Measurements from ENCODE around the gene NANS. TPM values are rescaled to one million over a fixed set of nuclear protein-coding genes. Genes with fewer than 3 reads are reported as not detected.

NANS gene
- total RNA-seq, 1 experiment from 2014 or later: 57.9 TPM

DNA sequence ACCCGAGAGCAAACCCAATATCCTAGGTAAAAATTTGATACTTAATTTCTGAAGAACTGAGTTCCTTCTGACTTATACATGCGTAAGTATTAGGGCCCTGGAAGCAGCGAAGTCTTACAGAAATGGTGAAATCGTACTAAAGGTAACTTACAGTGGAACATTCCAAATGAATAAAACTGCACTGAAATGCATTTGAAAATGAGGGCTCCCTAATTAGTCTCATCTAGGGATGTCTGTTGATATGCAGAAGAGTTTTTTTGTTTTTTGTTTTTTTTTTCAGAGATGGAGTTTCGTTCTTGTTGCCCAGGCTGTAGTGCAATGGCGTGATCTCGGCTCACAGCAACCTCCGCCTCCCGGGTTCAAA lies 10.4 kb upstream of the NANS start (continued):
- TF ChIP-seq, protein P1, sequence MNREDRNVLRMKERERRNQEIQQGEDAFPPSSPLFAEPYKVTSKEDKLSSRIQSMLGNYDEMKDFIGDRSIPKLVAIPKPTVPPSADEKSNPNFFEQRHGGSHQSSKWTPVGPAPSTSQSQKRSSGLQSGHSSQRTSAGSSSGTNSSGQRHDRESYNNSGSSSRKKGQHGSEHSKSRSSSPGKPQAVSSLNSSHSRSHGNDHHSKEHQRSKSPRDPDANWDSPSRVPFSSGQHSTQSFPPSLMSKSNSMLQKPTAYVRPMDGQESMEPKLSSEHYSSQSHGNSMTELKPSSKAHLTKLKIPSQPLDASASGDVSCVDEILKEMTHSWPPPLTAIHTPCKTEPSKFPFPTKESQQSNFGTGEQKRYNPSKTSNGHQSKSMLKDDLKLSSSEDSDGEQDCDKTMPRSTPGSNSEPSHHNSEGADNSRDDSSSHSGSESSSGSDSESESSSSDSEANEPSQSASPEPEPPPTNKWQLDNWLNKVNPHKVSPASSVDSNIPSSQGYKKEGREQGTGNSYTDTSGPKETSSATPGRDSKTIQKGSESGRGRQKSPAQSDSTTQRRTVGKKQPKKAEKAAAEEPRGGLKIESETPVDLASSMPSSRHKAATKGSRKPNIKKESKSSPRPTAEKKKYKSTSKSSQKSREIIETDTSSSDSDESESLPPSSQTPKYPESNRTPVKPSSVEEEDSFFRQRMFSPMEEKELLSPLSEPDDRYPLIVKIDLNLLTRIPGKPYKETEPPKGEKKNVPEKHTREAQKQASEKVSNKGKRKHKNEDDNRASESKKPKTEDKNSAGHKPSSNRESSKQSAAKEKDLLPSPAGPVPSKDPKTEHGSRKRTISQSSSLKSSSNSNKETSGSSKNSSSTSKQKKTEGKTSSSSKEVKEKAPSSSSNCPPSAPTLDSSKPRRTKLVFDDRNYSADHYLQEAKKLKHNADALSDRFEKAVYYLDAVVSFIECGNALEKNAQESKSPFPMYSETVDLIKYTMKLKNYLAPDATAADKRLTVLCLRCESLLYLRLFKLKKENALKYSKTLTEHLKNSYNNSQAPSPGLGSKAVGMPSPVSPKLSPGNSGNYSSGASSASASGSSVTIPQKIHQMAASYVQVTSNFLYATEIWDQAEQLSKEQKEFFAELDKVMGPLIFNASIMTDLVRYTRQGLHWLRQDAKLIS (CRISPR knock-in tag; IDR thresholded peaks at IDR 0.05; ENCODE audit: borderline replicate concordance): no peak
- no peak for TF ChIP-seq ATF3 (CRISPR knock-in tag; conservative IDR thresholded peaks at IDR 0.05)

GRCh38 chr9:98047002-98047401 lies 9.5 kb upstream of the NANS start:
- Mint-ChIP-seq H3K4me1 (no peaks in the 10 kb centered on the region), H3K4me3 (no peak overlapping the region), H3K36me3 (no peaks in the 10 kb centered on the region), H3K9me3 (no peaks in the 10 kb centered on the region), H3K27ac (no peak overlapping the region), H3K27me3 (ENCODE audit: low read depth) (peaks cover 12% of the 10 kb centered on the region)
- DNase-seq (ENCODE audit: low spot score) (no peak), ATAC-seq (no peak)
- ChIA-PET CTCF (interaction anchor here (1.0 to 1.8 kb wide), 2 partner anchors 9 to 12 kb away, joined by 5 to 8 read pairs; partner anchors contain the start of gene NANS), POLR2A (no interaction called here)
- no peak for TF ChIP-seq ZNF425 (CRISPR knock-in tag; conservative IDR thresholded peaks at IDR 0.05)
- no peak for TF ChIP-seq ZNF416 (CRISPR knock-in tag; IDR thresholded peaks at IDR 0.05)
- TF ChIP-seq SOX15 (CRISPR knock-in tag; IDR thresholded peaks at IDR 0.05): no peak
- TF ChIP-seq, protein P2, sequence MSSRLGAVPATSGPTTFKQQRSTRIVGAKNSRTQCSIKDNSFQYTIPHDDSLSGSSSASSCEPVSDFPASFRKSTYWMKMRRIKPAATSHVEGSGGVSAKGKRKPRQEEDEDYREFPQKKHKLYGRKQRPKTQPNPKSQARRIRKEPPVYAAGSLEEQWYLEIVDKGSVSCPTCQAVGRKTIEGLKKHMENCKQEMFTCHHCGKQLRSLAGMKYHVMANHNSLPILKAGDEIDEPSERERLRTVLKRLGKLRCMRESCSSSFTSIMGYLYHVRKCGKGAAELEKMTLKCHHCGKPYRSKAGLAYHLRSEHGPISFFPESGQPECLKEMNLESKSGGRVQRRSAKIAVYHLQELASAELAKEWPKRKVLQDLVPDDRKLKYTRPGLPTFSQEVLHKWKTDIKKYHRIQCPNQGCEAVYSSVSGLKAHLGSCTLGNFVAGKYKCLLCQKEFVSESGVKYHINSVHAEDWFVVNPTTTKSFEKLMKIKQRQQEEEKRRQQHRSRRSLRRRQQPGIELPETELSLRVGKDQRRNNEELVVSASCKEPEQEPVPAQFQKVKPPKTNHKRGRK (CRISPR knock-in tag; IDR thresholded peaks at IDR 0.05; ENCODE audit: borderline replicate concordance): no peak
- TF ChIP-seq IRF2 (CRISPR knock-in tag; IDR thresholded peaks at IDR 0.05; ENCODE audit: borderline replicate concordance, low read depth): no peak
- no peak for TF ChIP-seq ZNF423 (CRISPR knock-in tag; IDR thresholded peaks at IDR 0.05)
- no peak for TF ChIP-seq MLX (CRISPR knock-in tag; IDR thresholded peaks at IDR 0.05)
- no peak for TF ChIP-seq ESRRA (CRISPR knock-in tag; IDR thresholded peaks at IDR 0.05; ENCODE audit: borderline replicate concordance)
- TF ChIP-seq, protein P3, sequence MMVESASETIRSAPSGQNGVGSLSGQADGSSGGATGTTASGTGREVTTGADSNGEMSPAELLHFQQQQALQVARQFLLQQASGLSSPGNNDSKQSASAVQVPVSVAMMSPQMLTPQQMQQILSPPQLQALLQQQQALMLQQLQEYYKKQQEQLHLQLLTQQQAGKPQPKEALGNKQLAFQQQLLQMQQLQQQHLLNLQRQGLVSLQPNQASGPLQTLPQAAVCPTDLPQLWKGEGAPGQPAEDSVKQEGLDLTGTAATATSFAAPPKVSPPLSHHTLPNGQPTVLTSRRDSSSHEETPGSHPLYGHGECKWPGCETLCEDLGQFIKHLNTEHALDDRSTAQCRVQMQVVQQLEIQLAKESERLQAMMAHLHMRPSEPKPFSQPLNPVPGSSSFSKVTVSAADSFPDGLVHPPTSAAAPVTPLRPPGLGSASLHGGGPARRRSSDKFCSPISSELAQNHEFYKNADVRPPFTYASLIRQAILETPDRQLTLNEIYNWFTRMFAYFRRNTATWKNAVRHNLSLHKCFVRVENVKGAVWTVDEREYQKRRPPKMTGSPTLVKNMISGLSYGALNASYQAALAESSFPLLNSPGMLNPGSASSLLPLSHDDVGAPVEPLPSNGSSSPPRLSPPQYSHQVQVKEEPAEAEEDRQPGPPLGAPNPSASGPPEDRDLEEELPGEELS (CRISPR knock-in tag; IDR thresholded peaks at IDR 0.05): no peak
- TF ChIP-seq ATF3 (CRISPR knock-in tag; conservative IDR thresholded peaks at IDR 0.05): no peak
- TF ChIP-seq, protein P4, sequence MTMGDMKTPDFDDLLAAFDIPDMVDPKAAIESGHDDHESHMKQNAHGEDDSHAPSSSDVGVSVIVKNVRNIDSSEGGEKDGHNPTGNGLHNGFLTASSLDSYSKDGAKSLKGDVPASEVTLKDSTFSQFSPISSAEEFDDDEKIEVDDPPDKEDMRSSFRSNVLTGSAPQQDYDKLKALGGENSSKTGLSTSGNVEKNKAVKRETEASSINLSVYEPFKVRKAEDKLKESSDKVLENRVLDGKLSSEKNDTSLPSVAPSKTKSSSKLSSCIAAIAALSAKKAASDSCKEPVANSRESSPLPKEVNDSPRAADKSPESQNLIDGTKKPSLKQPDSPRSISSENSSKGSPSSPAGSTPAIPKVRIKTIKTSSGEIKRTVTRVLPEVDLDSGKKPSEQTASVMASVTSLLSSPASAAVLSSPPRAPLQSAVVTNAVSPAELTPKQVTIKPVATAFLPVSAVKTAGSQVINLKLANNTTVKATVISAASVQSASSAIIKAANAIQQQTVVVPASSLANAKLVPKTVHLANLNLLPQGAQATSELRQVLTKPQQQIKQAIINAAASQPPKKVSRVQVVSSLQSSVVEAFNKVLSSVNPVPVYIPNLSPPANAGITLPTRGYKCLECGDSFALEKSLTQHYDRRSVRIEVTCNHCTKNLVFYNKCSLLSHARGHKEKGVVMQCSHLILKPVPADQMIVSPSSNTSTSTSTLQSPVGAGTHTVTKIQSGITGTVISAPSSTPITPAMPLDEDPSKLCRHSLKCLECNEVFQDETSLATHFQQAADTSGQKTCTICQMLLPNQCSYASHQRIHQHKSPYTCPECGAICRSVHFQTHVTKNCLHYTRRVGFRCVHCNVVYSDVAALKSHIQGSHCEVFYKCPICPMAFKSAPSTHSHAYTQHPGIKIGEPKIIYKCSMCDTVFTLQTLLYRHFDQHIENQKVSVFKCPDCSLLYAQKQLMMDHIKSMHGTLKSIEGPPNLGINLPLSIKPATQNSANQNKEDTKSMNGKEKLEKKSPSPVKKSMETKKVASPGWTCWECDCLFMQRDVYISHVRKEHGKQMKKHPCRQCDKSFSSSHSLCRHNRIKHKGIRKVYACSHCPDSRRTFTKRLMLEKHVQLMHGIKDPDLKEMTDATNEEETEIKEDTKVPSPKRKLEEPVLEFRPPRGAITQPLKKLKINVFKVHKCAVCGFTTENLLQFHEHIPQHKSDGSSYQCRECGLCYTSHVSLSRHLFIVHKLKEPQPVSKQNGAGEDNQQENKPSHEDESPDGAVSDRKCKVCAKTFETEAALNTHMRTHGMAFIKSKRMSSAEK (CRISPR knock-in tag; IDR thresholded peaks at IDR 0.05; ENCODE audit: borderline replicate concordance): no peak
- no peak for TF ChIP-seq NFE2L1 (CRISPR knock-in tag; IDR thresholded peaks at IDR 0.05)
- TF ChIP-seq SMAD4 (CRISPR knock-in tag; IDR thresholded peaks at IDR 0.05): no peak
- TF ChIP-seq NR2C2 (CRISPR knock-in tag; IDR thresholded peaks at IDR 0.05): no peak
- no peak for TF ChIP-seq PRDM15 (CRISPR knock-in tag; IDR thresholded peaks at IDR 0.05)
